Fibroblast of skin of left biceps (primary cell): ENCODE measurements around the gene ZNF319.

Source experiments
- DNase-seq, 2 experiments: peaks; one replicate each; pipeline ENCODE4 v3.0.0-alpha.2; 2013; ENCODE audit warnings: low read depth in 2 of 2

The ZNF319 gene

GRCh38 chr16:57956270-57956808 is 44.1 kb downstream of the ZNF319 start:
- DNase-seq, result no peak

- DNase-seq, result no peak
Measured at GRCh38 chr16:57955572-57956188, 44.8 kb downstream of the ZNF319 start.

GRCh38 chr16:57953857-57954256 is 46.6 kb downstream of the ZNF319 start:
- DNase-seq, result no peak

- DNase-seq, result no peak
Measured at GRCh38 chr16:57952909-57953308, 47.6 kb downstream of the ZNF319 start.

- DNase-seq, result no peak
Measured at GRCh38 chr16:57951204-57951960, 49.1 kb downstream of the ZNF319 start.

- DNase-seq, result no peak
Measured at GRCh38 chr16:57950382-57950781, 50.1 kb downstream of the ZNF319 start.

- DNase-seq, result no peak
Measured at GRCh38 chr16:57949595-57950238, 50.8 kb downstream of the ZNF319 start.

- DNase-seq, result no peak
Measured at GRCh38 chr16:57949013-57949412, 51.5 kb downstream of the ZNF319 start.

GRCh38 chr16:57948027-57948426 is 52.4 kb downstream of the ZNF319 start:
- no peak for DNase-seq

- no peak for DNase-seq
Measured at GRCh38 chr16:57947261-57947660, 53.2 kb downstream of the ZNF319 start.

- DNase-seq, result no peak
Measured at GRCh38 chr16:57946181-57946801, 54.2 kb downstream of the ZNF319 start.

GRCh38 chr16:57945740-57946138 is 54.7 kb downstream of the ZNF319 start:
- no peak for DNase-seq

- no peak for DNase-seq
Measured at GRCh38 chr16:57944970-57945739, 55.3 kb downstream of the ZNF319 start.
